GM20000 (cell line): ENCODE data around the gene ANKRD11.

Experiments used
- DNase-seq: peaks from one replicate; pipeline ENCODE4 v3.0.0; 2012; ENCODE audit warnings: low spot score
- TF ChIP-seq, protein P1 (sequence below): IDR thresholded peaks from 2 replicates; pipeline ENCODE4 v1.5.1; 2012; ENCODE audit warnings: mild to moderate bottlenecking, control low read depth; ENCODE audit errors: extremely low read depth, missing control alignments

Gene ANKRD11

DNA sequence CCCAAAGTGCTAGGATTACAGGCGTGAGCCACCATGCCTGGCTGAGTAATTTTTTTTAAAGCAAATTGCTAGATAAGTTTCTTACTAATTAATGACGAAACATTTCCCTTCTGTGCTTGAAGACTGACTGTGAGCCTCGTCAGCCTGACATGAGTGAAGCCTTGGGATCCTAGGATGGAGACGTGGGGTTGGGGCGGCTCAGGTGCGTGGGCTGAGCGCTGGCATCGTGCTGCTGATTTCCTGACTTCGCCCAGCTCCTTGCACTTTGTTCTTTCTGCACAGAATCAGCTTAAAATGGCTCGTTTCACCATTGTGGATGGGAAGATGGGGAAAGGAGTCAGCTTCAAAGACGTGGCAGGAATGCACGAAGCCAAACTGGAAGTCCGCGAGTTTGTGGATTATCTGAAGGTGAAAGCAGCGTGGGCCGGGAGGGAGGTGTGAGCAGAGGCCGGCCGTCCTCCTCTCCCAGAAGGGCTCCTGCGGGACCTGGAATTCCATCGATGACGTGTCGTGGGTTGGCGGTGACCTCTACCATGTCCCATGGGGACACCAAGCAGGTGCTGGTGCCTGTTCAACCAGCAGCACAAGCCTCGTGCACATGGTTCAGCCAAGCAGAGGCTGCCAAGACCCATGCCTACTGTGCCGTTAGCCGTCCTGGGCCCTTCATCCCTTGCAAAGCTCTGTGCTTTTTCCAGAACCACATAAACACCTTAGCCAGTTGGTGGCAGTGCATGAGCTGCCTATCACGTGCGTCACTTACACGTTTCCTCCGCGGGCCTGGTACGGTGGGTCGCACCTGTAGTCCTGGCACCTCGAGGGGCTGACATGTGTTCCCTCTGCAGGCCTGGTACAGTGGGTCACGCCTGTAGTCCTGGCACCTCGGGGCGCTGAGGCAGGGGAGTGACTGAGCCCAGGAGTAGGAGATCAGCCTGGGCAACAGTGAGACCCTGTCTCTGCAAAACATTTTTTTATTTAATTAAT is 40.3 kb upstream of the ANKRD11 start:
- TF ChIP-seq, protein P1, sequence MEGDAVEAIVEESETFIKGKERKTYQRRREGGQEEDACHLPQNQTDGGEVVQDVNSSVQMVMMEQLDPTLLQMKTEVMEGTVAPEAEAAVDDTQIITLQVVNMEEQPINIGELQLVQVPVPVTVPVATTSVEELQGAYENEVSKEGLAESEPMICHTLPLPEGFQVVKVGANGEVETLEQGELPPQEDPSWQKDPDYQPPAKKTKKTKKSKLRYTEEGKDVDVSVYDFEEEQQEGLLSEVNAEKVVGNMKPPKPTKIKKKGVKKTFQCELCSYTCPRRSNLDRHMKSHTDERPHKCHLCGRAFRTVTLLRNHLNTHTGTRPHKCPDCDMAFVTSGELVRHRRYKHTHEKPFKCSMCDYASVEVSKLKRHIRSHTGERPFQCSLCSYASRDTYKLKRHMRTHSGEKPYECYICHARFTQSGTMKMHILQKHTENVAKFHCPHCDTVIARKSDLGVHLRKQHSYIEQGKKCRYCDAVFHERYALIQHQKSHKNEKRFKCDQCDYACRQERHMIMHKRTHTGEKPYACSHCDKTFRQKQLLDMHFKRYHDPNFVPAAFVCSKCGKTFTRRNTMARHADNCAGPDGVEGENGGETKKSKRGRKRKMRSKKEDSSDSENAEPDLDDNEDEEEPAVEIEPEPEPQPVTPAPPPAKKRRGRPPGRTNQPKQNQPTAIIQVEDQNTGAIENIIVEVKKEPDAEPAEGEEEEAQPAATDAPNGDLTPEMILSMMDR = no peak
- DNase-seq = no peak

DNA sequence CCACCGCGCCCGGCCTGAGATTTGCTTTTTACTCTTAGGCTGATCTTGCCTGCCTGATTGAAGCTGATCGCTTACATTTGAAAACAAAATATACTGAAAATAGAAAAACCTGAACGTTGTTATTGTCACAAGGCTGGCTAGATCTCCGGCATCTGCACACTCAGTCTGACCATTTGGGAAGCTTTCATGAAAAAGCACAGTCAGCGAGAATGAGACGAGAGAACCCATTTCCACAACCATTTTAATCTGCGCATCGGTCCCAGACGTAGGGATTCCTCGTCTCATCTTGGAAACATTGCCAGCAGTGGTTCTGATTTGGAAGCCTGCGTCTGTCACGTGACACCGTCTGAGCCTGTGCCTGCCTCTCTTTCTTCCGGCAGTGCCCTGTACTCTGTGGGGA is 38.7 kb upstream of the ANKRD11 start:
- DNase-seq = no peak
- TF ChIP-seq, protein P1 = no peak

DNA sequence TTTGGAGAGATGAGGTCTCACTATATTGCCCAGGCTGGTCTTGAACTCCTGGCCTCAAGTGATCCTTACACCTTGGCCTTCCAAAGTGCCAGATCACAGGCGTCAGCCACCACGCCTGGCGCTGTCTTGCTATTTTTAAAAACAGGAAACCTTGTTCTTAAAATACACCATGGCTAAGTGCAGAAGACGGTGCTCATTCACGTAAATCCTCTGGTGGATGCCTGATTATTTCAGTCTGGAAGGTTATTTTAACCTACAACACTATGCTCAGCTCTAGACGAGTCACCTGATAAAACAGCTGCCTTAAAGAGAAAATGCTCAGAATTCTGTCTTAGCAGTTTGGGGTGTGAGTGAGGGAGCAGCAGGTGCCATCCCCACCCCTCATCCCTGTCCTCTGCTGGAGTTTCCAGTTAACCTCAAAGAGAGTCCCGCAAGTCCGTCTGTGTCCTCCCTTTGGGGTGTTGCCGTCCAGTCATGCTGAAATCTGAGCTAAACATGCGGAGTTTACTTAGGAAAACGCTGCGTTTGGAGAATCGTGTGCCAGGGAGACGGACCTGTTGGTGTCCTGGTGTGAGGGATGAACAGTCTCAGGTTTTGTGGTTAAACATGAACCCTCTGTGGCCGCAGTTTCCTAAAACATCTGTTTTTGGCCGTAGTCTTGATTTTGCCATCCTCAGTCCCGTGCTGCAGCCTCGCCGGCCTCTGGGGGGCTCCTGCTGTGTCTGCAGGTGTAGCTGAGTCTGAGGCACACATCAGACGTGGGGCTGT is 35.0 kb upstream of the ANKRD11 start:
- peak; percentile 64 for DNase-seq
- TF ChIP-seq, protein P1 = no peak

DNA sequence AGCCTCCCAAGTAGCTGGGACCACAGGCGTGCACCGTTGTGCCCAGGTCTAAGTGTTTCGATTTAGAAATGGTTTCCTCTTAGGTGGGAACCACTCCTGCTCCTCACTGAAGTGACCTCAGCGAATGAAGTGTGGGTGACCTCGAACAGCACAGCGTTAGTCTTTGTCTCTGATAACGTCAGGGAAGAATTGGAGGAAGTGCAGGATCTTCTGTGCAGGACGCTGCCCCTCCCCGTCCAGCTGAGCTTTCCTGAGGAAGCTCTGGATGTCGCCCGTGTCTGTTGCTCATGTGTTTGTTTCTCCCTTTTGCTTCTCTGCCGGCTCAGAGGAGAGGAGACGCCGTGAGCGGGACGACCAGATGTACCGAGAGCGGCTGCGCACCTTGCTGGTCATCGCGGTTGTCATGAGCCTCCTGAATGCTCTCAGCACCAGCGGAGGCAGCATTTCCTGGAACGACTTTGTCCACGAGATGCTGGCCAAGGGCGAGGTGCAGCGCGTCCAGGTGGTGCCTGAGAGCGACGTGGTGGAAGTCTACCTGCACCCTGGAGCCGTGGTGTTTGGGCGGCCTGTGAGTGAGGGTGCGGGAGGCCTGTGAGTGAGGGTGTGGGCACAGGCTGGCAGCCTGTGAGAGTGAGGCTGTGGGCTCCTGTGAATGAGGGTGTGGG is 33.5 kb upstream of the ANKRD11 start:
- no peak for DNase-seq
- TF ChIP-seq, protein P1 = no peak

DNA sequence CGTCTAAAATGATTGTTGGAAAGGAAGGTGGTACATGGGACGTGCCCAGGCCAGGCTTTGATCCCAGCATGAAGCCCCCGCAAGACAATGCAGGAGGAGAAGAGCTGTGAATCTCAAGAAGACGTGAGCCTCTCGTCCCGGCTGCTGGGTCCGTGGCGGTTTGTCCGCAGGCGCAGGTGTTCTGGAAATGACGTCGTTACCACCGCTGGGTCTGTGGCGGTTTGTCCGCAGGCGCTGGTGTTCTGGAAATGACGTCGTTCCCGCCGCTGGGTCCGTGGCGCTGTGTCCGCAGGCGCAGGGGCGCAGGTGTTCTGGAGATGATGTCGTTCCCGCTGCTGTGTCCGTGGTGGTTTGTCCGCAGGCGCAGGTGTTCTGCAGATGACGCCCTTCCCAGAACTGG is 31.9 kb upstream of the ANKRD11 start:
- TF ChIP-seq, protein P1 = no peak
- no peak for DNase-seq

DNA sequence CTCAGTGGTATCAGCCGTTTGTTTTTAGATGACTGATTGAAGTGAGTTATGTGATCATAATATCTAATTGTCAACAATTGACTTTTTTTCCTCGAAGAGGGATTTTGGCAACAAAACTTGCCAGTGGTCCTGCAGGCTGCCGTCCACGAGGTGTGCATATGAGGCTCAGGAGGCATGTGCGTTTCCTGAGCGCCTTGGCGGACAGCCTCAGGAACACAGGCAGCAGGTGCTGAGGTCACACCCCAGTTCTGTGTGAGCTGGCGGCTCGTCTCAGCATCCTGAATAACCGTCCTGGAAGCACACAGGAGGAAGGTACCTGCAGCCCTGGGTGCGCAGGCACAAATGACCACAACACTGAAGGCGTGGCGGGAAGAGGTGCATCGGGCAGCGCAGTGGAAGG is 29.5 kb upstream of the ANKRD11 start:
- no peak for DNase-seq
- TF ChIP-seq, protein P1 = no peak
